Dermis lymphatic vessel endothelial cell (primary cell): ENCODE data around the gene ZNF502. TPM values are rescaled to one million over a fixed set of nuclear protein-coding genes. Genes with fewer than 3 reads are reported as not detected.

ENCODE experiments used
- total RNA-seq: library from RNA; depleted of rRNA; stranded (reverse); fragments of >200 nt; gene quantifications from 2 replicates; pipeline ENCODE4 v1.2.1, GENCODE V29; 2014

The ZNF502 gene
- 2.2 and 4.2 TPM in 2 replicates for total RNA-seq

GRCh38 chr3:44712455-44713075, at the start of gene ZNF502:
TSS of gene ZNF502 (plus strand) at chr3:44712660. CDS start at chr3:44720262, 7,602 bp downstream.

GRCh38 chr3:44729384-44729910, 17.0 kb downstream of the ZNF502 start, which contains the start of gene ZNF501:
TSS of gene ZNF501 (plus strand) at chr3:44729635. CDS start at chr3:44734422, 4,787 bp downstream.

GRCh38 chr3:44761424-44762169, 49.1 kb downstream of the ZNF502 start, which contains the start of the genes KIAA1143 and KIF15:
TSS of gene KIAA1143 (minus strand) at chr3:44761619. CDS start at chr3:44761602, 17 bp downstream.
TSS of gene KIF15 (plus strand) at chr3:44761794. CDS start at chr3:44761866, 72 bp downstream.

Other genes starting within 250 kb of the ZNF502 start
- 7.9 and 9.2 TPM in 2 replicates for gene ZNF445, start 235.0 kb upstream of the ZNF502 start, total RNA-seq
- 0.87 and 2.2 TPM in 2 replicates for gene ZKSCAN7, start 157.5 kb upstream of the ZNF502 start, total RNA-seq
- under 0.01 and 0.26 TPM in 2 replicates for gene ZNF660, start 127.7 kb upstream of the ZNF502 start, total RNA-seq
- gene ZNF197, start 87.6 kb upstream of the ZNF502 start, total RNA-seq, result 6.6 and 11.1 TPM in 2 replicates
- 14.3 and 18.0 TPM in 2 replicates for gene ZNF35, start 63.9 kb upstream of the ZNF502 start, total RNA-seq
- 4.2 and 6.7 TPM in 2 replicates for gene ZNF501, start 17.0 kb downstream of the ZNF502 start, total RNA-seq
- gene KIAA1143, start 49.0 kb downstream of the ZNF502 start, total RNA-seq, result 19.4 and 24.6 TPM in 2 replicates
- 1.8 and 2.2 TPM in 2 replicates for gene KIF15, start 49.1 kb downstream of the ZNF502 start, total RNA-seq
- gene TMEM42, start 149.3 kb downstream of the ZNF502 start, total RNA-seq, result 7.5 and 8.5 TPM in 2 replicates
- gene TGM4, start 161.9 kb downstream of the ZNF502 start, total RNA-seq, result under 0.01 TPM in 1 of 2 replicates, not detected in the other